Psoas muscle (tissue), 8 donors: ENCODE measurements around the gene UNC45B. TPM values are rescaled to one million over a fixed set of nuclear protein-coding genes. Genes with fewer than 3 reads are reported as not detected.

Experiments used
- ATAC-seq, 4 donors: fragments of 200-7000 bp; cut with Tn5 transposase; one replicate each; pipeline ENCODE4 v1.9.1; 2020; ENCODE audit warnings: moderate library complexity in 3 of 4, mild to moderate bottlenecking in 2 of 4
- DNase-seq, 2 donors: peaks; one replicate each; pipeline ENCODE4 v3.0.0-alpha.2; 2020
- H3K27ac ChIP-seq: fragments of 200-600 bp; one replicate; pipeline ENCODE4 v1.8.0; 2022
- H3K27me3 ChIP-seq, 3 donors: fragments of 200-600 bp in 1 of 3; one replicate each; pipeline versions ENCODE4 v1.6.1 to v1.8.0; 2013 to 2022; ENCODE audit warnings: low read length in 2 of 3, mild to moderate bottlenecking in 2 of 3, moderate library complexity in 1 of 3; ENCODE audit not compliant: insufficient read depth in 3 of 3
- H3K36me3 ChIP-seq, 2 donors: fragments of 200-600 bp in 1 of 2; one replicate each; pipeline versions ENCODE4 v1.6.1 to v1.8.0; 2013 to 2022; ENCODE audit warnings: low read depth in 1 of 2, mild to moderate bottlenecking in 1 of 2, moderate library complexity in 1 of 2; ENCODE audit not compliant: insufficient read depth in 1 of 2
- H3K4me1 ChIP-seq: fragments of 200-600 bp; one replicate; pipeline ENCODE4 v1.8.0; 2022
- H3K4me3 ChIP-seq: fragments of 200-600 bp; one replicate; pipeline ENCODE4 v1.8.0; 2022; ENCODE audit warnings: mild to moderate bottlenecking
- H3K9me3 ChIP-seq: fragments of 200-600 bp; one replicate; pipeline ENCODE4 v1.8.0; 2022
- CTCF ChIP-seq: fragments of 200-600 bp; IDR thresholded peaks from one replicate; pipeline ENCODE4 v1.8.0; 2022; ENCODE audit warnings: antibody characterized with exemption
- WGBS, 3 donors: extraction: QIAGEN DNeasy Blood & Tissue Kit; methylation state at CpG; one replicate each; pipeline versions ENCODE4 v1.1.6 to v1.1.7; 2013; 5-methylcytosine and 5-hydroxymethylcytosine counted together
- intact Hi-C, 2 donors: fragments of 100-400 bp; cut with DNase I; formaldehyde crosslinking; loops; one replicate each; pipeline versions ENCODE4 v1.11.0 to v1.14.2; 2022
- polyA plus RNA-seq, 3 donors: library from polyadenylated mRNA; stranded (reverse); fragments of 200-250 nt; gene quantifications; one replicate each; pipeline ENCODE4 v1.2.3, GENCODE V29; 2013
- total RNA-seq, 4 donors: library from RNA; stranded (reverse); fragmentation: NEBNext Ultra II Directional in 2 of 4; extraction: Animal tissue kit (Norgen Biotek cat#: 25700) in 2 of 4; gene quantifications; one replicate each; pipeline versions ENCODE4 v1.2.1 to v1.2.4, GENCODE V29; 2021 to 2023
- donor health status: healthy with polysubstance abuse.
- donor health status: DM: no; HTN: no; CAD: no; lungs with moderate emphysema.
- donor health status: Bipolar disorder and iron deficiency.
- donor health status: healthy.
- donor health status: DM: yes; HTN: yes; CAD: no.
- donor health status: DM: no; HTN: no; CAD: no.
- donor health status: DM: no; HTN: no; CAD: no.
- donor health status: DM: yes; HTN: yes; CAD: no.

Gene UNC45B
- total and polyA plus RNA-seq, 7 donors, result 6.2 to 395 (median 109) TPM

DNA sequence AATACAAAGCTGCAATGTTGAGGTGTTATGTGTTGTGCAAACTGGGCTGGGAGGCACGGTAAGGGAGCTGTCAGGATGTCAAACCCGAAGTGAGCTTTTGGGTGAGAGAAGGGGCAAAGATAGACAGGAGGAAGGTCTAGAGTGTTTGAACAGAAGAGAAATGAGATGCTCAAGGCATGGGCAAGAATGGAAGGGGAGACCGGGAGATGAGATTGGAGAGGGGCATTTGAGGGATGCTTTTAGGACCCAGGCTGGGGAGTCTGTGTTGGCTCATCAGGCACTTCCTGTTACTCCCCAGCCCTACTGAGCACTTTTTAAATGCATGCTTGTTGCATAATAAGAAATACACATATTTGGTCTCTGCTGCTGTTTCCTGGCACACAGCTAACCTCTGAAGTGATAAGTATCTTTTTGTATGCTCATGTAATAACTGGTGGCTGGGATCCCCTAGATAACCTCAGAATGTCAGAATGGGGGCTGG, 13.7 kb downstream of the UNC45B start:
- intact Hi-C loops, result no loop called here
- H3K9me3 ChIP-seq, result no peaks in the 10 kb centered on the region
- no peak overlapping the region for H3K4me3 ChIP-seq
- H3K4me1 ChIP-seq, result no peaks in the 10 kb centered on the region
- no peaks in the 10 kb centered on the region for H3K27me3 ChIP-seq
- DNase-seq (no peak), ATAC-seq (no peak)
- 70 to 84% (median 70%) methylated on average over 3 of the region's 3 CpGs for WGBS, 3 donors
- no peak for TF ChIP-seq CTCF
- H3K27ac ChIP-seq, result no peak overlapping the region
- H3K36me3 ChIP-seq, result peaks cover 2 to 100% of the 10 kb centered on the region in 2 donors

- TF ChIP-seq CTCF, result no peak
- no peak overlapping the region for H3K27ac ChIP-seq
- DNase-seq (no peak), ATAC-seq (no peak)
- H3K4me1 ChIP-seq, result no peaks in the 10 kb centered on the region
- H3K36me3 ChIP-seq, result peaks cover 2 to 100% of the 10 kb centered on the region in 2 donors
- H3K27me3 ChIP-seq, result no peaks in the 10 kb centered on the region
- intact Hi-C loops, result no loop called here
- H3K9me3 ChIP-seq, result no peaks in the 10 kb centered on the region
- no peak overlapping the region for H3K4me3 ChIP-seq
- WGBS, 3 donors, result 73 to 88% (median 84%) methylated on average over 4 of the region's 4 CpGs
Observed at GRCh38 chr17:35162755-35163154, 15.1 kb downstream of the UNC45B start.

GRCh38 chr17:35163886-35164285, 16.3 kb downstream of the UNC45B start:
- TF ChIP-seq CTCF, result no peak
- H3K4me1 ChIP-seq, result no peaks in the 10 kb centered on the region
- DNase-seq (no peak), ATAC-seq (no peak)
- no peaks in the 10 kb centered on the region for H3K9me3 ChIP-seq
- no peak overlapping the region for H3K4me3 ChIP-seq
- H3K27me3 ChIP-seq, result no peaks in the 10 kb centered on the region
- H3K27ac ChIP-seq, result no peak overlapping the region
- intact Hi-C loops, result no loop called here
- 93 to 97% (median 97%) methylated on average over 7 of the region's 7 CpGs for WGBS, 3 donors
- H3K36me3 ChIP-seq, result peaks cover 2 to 100% of the 10 kb centered on the region in 2 donors

DNA sequence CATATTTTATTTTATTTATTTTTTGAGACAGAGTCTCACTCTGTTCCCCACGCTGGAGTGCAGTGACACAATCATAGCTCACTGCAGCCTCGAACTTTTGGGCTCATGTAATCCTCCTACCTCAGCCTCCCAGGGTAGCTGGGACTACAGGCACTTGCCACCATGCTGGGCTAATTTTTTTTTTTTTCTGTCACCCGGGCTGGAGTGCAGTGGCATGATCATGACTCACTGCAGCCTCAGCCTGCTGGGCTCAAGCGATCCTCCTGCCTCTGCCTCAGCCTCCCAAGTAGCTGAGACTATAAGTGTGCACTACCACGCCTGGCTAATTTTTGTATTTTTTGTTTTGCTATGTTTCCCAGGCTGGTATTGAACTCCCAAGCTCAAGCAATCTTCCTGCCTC, 17.1 kb downstream of the UNC45B start:
- no peak overlapping the region for H3K4me3 ChIP-seq
- TF ChIP-seq CTCF, result no peak
- peaks cover 0 to 100% of the 10 kb centered on the region in 2 donors for H3K36me3 ChIP-seq
- DNase-seq (no peak), ATAC-seq (no peak)
- H3K4me1 ChIP-seq, result no peaks in the 10 kb centered on the region
- intact Hi-C loops, result no loop called here
- H3K27ac ChIP-seq, result no peak overlapping the region
- 68 to 85% (median 72%) methylated on average over 5 of the region's 5 CpGs for WGBS, 3 donors
- H3K27me3 ChIP-seq, result no peaks in the 10 kb centered on the region
- H3K9me3 ChIP-seq, result no peaks in the 10 kb centered on the region

- no peak for ATAC-seq
- Histone ChIP-seq H3K9me3 (no peaks in the 10 kb centered on the region), H3K4me3 (no peak overlapping the region), H3K4me1 (no peaks in the 10 kb centered on the region), H3K36me3 (peaks cover 0 to 100% of the 10 kb centered on the region in 2 donors), H3K27me3 (no peaks in the 10 kb centered on the region), H3K27ac (no peak overlapping the region)
- DNase-seq, result no peak
- TF ChIP-seq CTCF, result no peak
- intact Hi-C loops, result no loop called here
- 66 to 79% (median 78%) methylated on average over 5 of the region's 5 CpGs for WGBS, 3 donors
Observed at GRCh38 chr17:35166526-35166925, 18.9 kb downstream of the UNC45B start.
